GM11168 (cell line): ENCODE data around the gene ANGPTL4.
"Not testable (repeated sequence)": the region's sequence is repeated elsewhere in the genome, so short reads cannot be mapped to it uniquely, and the experiment has no call there.

Source experiments
- in situ Hi-C: fragments of 300-500 bp; cut with MboI; formaldehyde crosslinking; loops from one replicate; pipeline ENCODE4 v1.12.0; 2022; ENCODE audit warnings: low sequenced_read_pairs; ENCODE audit not compliant: unreplicated experiment

The ANGPTL4 gene

GRCh38 chr19:8363803-8364771 is at the start of gene ANGPTL4:
TSS of gene ANGPTL4 (plus strand) at chr19:8364155. CDS start at chr19:8364322, 167 bp downstream.
- in situ Hi-C loops, result no loop called here

- in situ Hi-C loops, result not testable (repeated sequence)
These were observed 48.8 kb upstream of the ANGPTL4 start for GRCh38 chr19:8314981-8315640.

- in situ Hi-C loops, result no loop called here
These were observed 47.4 kb upstream of the ANGPTL4 start for GRCh38 chr19:8316351-8317125.

DNA sequence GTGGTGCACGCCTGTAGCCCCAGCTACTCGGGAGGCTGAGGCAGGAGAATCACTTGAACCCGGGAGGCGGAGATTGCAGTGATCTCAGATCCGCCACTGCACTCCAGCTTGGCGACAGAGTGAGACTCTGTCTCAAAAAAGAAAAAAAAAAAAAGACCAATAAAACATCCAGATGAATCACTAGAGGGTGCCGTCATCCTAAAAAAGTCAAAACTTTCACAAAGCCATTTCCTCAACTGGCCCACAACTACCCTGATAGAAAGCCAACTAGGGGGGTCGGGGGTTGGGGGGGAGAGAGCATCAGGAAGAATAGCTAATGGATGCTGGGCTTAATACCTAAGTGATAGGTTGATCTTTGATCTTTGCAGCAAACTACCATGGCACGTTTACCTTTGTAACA is 45.1 kb upstream of the ANGPTL4 start:
- in situ Hi-C loops, result not testable (repeated sequence)

- in situ Hi-C loops, result no loop called here
These were observed 44.0 kb upstream of the ANGPTL4 start for GRCh38 chr19:8319807-8320520.

GRCh38 chr19:8320564-8321066 is 43.3 kb upstream of the ANGPTL4 start:
- in situ Hi-C loops, result no loop called here

GRCh38 chr19:8321067-8321985 is 42.6 kb upstream of the ANGPTL4 start, which contains the start of the genes NDUFA7 and RPS28:
TSS of gene NDUFA7 (minus strand) at chr19:8321375. CDS start at chr19:8321358, 17 bp downstream.
TSS of gene RPS28 (plus strand) at chr19:8321496. CDS start at chr19:8321531, 35 bp downstream.
- in situ Hi-C loops, result no loop called here

DNA sequence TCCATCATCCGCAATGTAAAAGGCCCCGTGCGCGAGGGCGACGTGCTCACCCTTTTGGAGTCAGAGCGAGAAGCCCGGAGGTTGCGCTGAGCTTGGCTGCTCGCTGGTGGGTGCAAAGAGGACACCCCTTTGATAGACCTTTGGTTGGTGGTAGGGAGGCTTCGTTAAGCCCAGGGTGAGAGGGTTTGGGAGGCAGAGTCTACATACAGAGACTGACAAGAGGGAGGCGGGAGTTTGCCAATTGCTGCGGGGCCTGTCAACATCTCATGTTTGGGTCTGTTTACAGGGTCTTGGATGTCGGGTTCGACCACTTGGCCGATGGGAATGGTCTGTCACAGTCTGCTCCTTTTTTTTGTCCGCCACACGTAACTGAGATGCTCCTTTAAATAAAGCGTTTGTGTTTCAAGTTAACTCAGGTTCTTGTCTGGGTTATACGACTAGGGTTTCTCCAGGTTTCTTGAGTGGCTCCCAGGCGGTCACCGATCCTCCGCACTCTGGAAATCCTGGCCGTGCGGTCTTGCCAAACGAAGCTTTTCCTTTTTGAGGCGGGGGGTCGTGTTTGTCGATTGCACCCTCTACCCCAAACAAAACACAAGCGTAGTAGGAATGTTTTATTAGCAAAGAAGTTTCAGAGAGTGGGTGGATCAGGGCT is 41.8 kb upstream of the ANGPTL4 start:
- in situ Hi-C loops, result no loop called here

DNA sequence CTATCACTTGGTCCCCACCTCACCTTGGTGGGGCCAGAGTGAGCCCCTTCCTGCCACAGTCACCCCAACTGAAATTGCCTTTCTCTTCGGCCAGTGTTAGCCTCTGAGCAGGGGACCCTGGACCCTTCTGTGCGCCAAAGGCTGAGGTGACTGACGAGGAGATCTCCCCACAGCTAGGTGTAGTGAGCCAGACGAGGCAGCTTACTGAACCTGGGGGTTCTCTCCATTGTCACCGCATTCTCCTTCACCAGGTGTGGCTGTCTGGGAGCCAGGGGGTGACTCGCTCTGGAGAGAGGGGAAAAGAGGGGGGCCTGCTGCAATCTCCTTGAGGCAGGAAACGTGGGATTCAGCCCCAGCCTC is 41.3 kb upstream of the ANGPTL4 start:
- in situ Hi-C loops, result no loop called here

DNA sequence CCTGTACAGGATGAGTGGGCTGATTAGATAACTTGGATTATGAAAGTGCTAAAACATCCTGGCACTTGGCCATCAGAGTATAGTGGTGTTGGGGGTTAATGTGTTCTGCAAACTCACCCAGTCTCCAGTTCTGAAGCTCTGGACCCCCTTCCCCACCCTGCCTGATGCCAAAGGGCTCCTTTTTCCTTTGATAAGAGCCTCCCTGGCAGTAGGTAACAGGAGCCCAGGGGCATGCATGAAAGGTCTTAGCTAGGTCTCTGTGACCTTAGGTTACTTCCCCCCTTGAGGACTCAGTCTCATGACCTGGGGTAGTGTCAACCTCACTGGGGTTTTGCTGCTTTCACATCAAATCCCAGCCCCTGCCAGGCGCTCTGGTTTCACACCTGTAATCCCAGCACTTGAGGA is 40.2 kb upstream of the ANGPTL4 start:
- in situ Hi-C loops, result no loop called here

GRCh38 chr19:8324186-8325050 is 39.5 kb upstream of the ANGPTL4 start:
- in situ Hi-C loops, result no loop called here

DNA sequence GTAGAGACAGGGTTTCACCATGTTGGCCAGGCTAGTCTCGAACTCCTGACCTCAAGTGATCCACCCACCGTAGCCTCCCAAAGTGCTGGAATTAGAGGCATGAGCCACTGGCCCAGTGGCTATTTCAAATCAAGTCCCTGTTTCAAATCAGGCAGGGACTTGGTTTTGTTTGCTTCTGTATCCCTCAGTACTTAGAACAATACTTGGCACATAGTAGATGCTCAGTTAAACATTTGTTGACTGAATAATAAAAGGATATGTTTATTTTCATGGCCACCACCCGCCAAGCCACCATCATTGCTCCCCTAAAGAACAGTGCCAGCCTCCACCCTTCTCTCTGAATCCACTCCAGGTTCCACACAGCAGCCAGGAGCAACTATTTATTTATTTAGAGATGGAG is 38.5 kb upstream of the ANGPTL4 start:
- in situ Hi-C loops, result no loop called here

GRCh38 chr19:8329996-8330395 is 34.0 kb upstream of the ANGPTL4 start:
- in situ Hi-C loops, result no loop called here

DNA sequence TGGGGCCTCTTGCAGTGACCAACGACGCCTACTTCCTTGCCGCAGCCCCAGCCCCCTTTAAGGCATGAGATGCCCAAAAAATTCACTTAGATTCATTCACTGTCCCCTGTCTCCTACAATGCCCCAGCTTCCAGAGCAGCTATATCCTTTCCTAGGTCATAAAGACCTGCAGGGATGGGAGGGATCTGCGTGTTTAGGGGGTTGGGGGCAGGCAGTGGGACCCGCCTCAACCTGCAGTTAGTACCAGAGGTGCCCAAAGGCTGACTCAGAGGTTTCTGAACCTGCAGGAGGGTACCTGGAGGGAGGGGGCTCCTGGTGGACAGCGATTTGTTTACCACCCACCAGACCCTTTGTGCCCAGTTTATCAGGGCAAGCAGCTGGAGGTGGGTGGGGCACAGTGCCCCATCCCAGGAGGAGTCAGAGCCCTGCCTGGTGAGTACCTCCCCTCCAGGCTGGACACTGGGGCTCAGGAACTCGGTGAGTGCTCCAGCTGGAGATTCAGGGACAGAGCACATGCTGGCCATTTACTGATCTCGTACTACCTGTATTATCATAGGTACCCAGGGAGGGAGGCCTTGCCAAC is 32.6 kb upstream of the ANGPTL4 start:
- in situ Hi-C loops, result no loop called here

DNA sequence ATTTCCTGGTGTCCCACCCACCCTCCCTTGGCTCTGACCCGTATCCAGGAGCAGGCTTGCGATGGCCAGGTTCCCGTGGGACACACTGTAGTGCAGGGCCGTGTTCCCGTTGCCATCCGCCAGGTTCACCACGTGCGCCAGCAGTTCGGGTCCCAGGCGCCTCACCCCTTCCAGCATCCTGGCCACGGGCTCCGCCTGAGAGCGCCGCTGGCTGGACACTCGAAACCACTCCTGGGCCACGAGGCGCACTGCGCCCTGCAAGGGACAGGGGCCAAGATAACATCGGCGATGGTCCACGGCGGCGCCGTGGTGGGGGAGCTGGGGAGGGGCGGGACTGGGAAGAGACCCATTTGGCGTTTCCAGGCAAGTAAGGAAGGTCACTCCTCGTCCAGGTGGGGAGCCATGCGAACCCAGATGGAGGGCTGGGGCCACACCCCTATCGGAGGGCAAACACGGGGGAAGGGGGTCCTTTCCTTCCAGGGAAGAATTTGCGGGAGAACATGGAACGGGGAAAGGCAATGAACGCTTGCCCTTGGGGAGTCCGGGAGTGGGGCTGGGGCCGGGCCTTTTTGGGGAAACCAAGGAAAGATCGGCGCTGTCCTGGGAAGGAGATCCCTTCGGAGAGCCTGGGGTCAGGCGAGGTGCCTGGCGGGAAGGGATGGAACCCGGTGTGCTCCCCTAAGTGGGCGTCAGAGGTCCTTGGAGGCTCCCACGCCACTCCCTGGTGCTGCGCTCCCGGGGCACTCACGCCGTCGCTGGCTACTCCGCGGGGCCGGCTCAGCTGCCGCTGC is 30.8 kb upstream of the ANGPTL4 start:
- in situ Hi-C loops, result no loop called here

- in situ Hi-C loops, result no loop called here
These were observed 30.0 kb upstream of the ANGPTL4 start for GRCh38 chr19:8333767-8334457.
